GM19035 (cell line): Measurements from ENCODE around the gene PLCL1.

Experiments
- ATAC-seq: cut with Tn5 transposase; IDR thresholded peaks from one replicate; pipeline ENCODE4 v1.9.1; 2021; ENCODE audit not compliant: unreplicated experiment

The PLCL1 gene

GRCh38 chr2:197947219-197947757, 142.9 kb downstream of the PLCL1 start:
- ATAC-seq: no peak

DNA sequence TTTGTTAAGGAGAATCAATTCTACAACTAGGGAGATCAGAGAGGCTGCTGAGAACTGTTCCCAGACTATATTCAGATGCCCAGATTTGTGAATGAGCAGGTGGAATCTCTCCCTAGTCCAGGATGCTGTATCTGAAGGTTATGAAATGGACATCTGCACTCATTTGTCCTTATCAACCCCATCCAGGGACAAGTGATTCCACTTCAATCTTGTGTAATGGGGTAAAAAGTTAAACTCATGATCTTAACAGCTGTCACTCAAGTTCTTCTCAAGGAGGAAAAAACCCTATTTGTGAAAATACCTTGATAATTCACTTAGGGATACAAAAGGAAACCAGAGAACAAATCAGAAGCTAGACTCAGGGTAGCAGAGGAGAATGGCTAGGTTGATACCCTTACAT, 144.8 kb downstream of the PLCL1 start:
- ATAC-seq: no peak

DNA sequence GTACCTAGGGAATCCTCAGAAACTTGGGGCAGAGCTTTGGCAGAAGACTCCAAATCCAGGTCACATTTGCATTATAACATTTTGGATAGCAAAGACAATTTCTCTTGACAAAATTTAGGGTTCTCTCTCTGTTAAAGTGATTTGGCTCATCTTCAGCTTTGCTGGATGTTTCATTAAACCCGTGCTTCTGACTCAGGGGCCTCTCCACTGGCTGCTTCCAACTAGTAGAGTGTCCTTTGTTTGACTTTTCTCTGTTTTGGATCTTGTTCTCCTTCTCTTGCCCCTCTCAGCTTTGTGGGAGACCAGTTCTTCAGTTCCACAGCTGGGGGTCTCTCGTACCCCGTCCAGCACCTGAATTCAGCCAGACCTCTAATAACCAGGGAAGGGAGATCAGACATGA, 145.6 kb downstream of the PLCL1 start:
- no peak for ATAC-seq

DNA sequence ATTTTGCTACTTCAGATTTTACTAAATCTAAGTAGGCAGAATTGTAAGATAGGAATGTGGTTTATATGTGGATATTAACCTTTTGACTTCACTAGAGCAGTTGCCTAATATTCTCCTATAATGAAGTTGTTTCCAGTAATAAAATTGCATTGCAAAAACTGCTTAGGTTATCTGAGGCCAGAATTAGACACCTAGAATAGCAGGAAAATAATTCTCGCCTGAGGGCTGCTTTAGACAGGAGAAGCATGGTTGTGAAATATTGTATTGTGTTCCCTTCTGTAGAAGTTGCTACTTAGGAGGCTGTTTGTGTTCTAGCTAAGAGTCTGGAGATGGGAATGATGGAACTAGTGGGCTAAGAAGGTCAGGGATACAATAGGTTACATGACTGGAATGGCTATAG, 146.3 kb downstream of the PLCL1 start:
- ATAC-seq: no peak

DNA sequence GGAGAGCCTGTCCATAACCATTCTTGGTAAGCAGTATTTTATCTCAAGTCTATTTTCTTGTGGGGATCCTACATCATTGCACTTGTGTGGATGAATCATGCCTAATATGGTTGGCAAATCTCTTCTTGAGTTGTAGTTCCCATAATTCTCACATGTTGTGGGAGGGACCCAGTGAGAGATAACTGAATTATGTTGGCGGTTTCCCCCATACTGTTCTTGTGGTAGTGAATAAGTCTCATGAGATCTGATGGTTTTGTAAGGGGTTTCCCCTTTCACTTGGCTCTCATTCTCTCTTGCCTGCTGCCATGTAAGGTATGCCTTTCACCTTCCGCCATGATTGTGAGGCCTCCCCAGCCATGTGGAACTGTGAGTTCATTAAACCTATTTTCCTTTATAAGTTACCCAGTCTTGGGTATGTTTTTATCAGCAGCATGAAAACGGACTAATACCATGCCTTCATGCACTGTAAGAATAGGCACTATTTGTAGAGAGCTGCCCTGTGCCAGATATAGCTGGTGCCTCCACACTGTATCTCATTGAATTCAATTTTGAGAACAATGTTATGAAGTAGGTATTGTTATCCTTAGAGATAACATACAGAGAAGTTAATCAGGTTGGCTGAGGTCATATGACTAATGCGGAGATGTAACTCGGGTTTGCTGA, 148.3 kb downstream of the PLCL1 start:
- ATAC-seq: no peak

GRCh38 chr2:197954328-197954727, 149.9 kb downstream of the PLCL1 start:
- no peak for ATAC-seq

- ATAC-seq: no peak
Measured at GRCh38 chr2:197958592-197959150, 154.3 kb downstream of the PLCL1 start.

DNA sequence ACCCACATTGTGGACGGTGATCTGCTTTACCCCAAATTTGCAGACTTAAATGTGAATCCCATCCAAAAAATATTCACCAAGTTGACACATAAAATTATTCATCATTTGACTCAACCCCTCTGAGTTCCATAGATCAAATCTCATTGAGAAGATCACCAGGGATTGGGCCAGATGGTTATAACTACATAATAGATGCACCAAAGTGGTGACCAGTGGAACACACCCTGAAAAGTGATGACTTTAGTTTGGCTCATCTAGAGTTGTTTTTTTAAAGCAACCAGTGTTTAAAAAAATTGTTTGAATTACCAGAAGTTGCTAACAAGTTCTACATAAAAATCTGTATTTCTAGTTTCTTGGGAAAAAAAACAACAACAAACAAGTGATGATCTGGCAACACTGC, 155.0 kb downstream of the PLCL1 start:
- ATAC-seq: no peak

- no peak for ATAC-seq
Measured at GRCh38 chr2:197960786-197961185, 156.4 kb downstream of the PLCL1 start.

GRCh38 chr2:197964720-197965119, 160.3 kb downstream of the PLCL1 start:
- ATAC-seq: no peak

DNA sequence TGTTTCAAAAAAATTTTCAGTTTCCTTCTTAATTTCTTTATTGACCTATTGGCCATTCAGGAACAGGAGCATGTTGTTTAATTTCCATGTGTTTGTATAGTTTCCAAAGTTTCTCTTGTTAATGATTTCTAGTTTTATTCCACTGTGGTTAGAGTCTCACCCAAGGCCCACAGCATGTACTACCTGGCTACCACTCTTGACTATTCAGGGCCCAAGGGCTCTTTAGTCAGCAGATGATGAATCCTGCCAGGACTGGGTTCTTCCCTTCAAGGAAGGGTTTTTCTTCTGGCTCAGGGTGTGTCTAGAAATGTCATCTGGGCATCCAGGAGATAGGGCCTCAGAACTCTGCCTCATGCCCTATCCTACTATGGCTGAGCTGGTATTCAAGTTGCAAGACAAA, 161.4 kb downstream of the PLCL1 start:
- no peak for ATAC-seq

GRCh38 chr2:197969391-197969893, 165.0 kb downstream of the PLCL1 start:
- no peak for ATAC-seq

DNA sequence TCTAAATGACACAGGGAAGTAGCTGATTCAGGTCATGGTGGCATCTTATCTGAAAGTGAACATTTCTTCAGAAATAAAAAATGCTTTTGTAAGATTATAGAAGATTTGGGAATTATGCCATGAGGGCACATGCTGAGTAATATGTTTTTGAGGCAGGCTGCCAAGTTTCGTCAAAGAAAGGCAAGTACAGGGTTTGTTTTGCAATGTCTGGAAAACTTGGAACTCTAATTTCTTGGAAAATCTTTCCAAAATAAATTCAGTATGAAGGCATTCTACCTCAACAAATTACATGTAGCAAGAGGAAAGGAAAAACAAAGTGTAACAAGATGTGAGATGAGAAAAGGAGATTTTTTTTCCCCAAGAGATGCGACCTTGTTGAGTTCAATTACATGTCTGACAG, 167.7 kb downstream of the PLCL1 start:
- ATAC-seq: no peak

DNA sequence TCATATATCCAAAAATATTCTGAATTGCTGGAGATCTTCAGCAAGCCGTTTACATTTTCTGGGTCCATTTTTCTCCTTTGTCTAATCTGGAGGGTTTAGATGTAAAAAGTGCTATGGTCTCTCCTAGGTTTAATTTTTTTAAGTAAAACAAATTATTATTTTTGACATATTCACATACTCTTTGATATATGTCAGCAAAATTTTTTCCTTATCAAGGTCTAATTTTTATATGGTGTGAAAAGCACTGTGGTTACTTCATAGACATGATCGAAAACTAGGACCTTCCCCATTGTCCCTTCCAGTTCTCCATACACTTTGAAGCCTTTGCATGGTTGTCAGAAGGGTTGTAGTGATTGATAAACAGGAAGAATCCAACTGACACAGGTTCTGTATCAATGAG, 168.2 kb downstream of the PLCL1 start:
- ATAC-seq: no peak

DNA sequence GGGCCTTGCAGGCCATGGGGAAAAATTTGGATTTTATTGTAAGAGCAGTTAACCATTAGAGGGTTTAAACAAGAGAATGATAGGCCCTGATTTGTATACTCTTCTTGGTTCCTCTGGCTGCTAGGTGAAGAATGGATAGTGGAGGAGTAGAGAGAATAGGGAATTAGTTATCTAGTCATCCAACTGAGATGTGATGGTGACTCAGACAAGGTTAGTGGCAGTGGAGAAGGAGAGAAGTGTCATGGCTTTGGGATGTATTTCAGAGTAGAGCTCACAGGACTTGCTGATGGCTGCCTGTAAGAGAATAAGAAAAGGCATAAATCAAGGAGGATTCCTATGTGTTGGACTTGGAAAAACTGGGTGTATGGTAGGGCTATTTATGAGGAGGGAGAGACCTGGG, 169.4 kb downstream of the PLCL1 start:
- no peak for ATAC-seq

DNA sequence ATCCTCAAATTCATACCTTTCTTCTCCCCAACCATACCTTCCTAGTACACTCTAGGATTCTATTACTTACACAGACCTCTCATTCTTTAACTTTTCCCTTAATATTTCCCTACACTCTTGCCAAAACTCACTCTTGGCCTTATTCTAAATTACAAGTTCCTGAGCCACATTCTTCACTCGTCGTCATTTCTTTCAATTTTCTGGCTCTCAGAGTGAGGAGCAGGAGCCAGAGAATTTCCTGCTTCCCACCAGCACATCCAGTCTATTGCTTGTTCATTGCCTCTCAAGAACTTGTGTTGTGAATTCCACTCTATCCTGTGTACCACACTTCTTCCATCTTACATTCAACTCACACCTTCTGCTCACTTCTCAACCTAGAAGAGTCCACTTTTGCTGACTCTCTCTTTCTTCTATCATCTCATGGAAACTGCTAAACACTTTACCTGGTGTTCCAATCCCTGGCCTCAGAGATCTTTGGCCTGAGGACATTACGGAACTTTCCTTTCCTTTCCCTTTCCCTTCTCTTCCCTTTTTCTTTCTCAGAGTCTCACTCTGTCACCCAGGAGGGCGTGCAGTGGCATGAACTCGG, 171.6 kb downstream of the PLCL1 start:
- ATAC-seq: no peak

DNA sequence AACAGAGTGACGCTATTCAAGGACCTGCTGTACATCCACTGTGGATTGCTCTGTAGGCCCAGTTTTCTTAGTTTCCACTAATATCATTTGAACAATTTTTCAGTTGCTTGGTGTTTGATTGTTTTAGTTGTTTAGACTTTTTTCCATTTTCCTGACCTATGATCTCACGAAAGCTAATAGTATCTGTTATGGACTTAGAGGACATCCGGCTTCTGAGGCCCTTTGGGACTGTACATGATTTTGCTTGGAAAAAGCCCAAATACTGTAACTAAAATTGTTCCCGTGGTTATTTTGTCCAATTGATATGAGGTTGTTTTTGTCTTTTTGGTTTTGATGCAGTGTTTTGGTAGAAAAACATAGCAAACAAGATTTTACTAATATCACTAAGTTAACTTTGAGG, 174.6 kb downstream of the PLCL1 start:
- no peak for ATAC-seq

DNA sequence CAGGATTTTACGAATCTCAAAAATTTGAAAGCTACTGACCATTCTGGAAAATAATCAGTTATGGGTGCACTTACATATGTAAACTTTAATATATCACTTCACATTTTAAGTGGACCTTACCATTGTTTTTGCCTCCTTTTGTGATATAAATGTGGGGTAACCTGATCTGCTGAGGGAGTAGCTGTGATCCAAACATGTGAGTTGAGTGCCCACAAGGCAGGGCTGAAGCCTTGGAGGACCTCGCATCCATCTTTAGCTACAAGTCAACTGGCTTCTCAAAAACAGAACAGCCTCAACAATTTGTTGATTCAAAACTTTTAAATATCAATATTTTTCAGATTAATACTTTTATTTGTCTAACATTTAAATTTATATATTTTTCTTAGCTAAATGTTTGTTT, 178.2 kb downstream of the PLCL1 start:
- no peak for ATAC-seq

DNA sequence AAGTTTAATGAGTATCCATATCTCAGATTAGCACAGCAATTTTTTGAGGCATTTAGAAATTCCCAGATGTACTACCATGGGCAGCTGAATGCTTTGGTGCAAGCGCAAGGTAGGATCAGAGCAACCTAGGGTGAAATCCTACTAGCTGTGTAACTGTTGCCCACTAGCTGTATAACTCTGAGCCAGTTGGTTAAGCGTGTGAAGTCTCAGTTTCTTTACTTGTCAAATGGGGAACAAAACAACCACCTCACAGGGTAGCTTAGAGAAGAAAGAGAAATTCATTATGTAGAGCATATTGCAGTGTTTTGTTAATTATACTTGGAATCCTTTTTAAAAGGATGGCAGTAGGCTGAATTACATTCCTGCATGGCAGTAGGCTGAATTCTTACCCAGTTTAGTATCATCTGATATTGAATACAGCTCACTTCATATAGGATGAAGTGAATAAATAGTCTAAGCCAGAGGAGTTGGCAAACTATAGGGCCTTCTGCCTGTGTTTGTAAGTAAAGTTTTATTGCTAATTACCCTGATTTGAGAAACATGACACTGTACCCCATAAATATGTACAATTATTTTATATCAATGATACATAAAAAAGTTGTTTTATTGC, 180.7 kb downstream of the PLCL1 start:
- ATAC-seq: no peak

DNA sequence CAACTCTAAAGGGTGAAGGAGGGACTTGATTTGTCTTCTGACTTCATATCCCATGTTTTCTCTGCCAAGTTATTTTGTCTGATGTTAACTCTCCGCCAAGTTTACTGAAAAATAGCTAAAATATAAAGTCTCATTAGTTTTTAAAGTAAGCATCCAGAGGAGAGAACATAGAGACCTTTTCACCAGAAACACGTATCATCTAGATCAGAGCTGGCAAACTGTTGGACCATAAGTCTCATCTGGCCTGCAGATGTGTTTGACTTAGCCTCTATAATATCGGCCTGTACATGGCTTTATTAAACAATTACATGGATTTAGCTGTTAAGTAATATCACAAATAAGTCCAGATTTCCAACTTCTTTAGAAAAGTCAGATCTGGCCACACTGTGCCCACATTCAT, 182.6 kb downstream of the PLCL1 start:
- ATAC-seq: no peak

GRCh38 chr2:197990356-197990755, 186.0 kb downstream of the PLCL1 start:
- no peak for ATAC-seq
